Stomach (tissue), 9 donors: ENCODE measurements around the gene ADD2. TPM values are rescaled to one million over a fixed set of nuclear protein-coding genes. Genes with fewer than 3 reads are reported as not detected.

Source experiments
- DNase-seq, 2 donors: peaks; one replicate each; pipeline versions ENCODE4 v3.0.0 to v3.0.0-alpha.2; 2013 to 2019
- H3K27ac ChIP-seq, 5 donors: fragments of 200-600 bp in 4 of 5; sonication (generic) in 4 of 5; one replicate each; pipeline ENCODE4 v1.5.1; 2013 to 2019; ENCODE audit warnings: mild to moderate bottlenecking in 1 of 5, moderate library complexity in 1 of 5
- H3K27me3 ChIP-seq, 3 donors: fragments of 200-600 bp; sonication (generic); one replicate each; pipeline ENCODE4 v1.5.1; 2017 to 2019; ENCODE audit warnings: mixed run types in 1 of 3
- H3K36me3 ChIP-seq, 4 donors: fragments of 200-600 bp; sonication (generic); 1 replicate in 3 of 4; 2 replicates in 1 of 4; pipeline ENCODE4 v1.5.1; 2016 to 2019
- H3K4me1 ChIP-seq, 4 donors: fragments of 200-600 bp; sonication (generic); one replicate each; pipeline ENCODE4 v1.5.1; 2016 to 2019
- H3K4me3 ChIP-seq, 4 donors: fragments of 200-600 bp; sonication (generic) in 3 of 4; one replicate each; pipeline ENCODE4 v1.5.1; 2016 to 2019; ENCODE audit warnings: mild to moderate bottlenecking in 1 of 4
- H3K9me3 ChIP-seq, 4 donors: fragments of 200-600 bp; sonication (generic); one replicate each; pipeline ENCODE4 v1.5.1; 2016 to 2019
- EP300 ChIP-seq: sonication (generic); formaldehyde crosslinking; IDR thresholded peaks from one replicate; pipeline ENCODE4 v1.6.1; 2017; ENCODE audit warnings: antibody characterized with exemption
- POLR2A ChIP-seq, 4 donors: fragments of 450-650 bp; IDR thresholded peaks; one replicate each; pipeline ENCODE4 v1.6.1; 2016; ENCODE audit warnings: antibody characterized with exemption in 4 of 4, control low read depth in 2 of 4, mild to moderate bottlenecking in 1 of 4, moderate library complexity in 1 of 4
- POLR2AphosphoS5 ChIP-seq, 3 donors: sonication (generic); formaldehyde crosslinking; IDR thresholded peaks; one replicate each; pipeline ENCODE4 v1.6.1; 2016; ENCODE audit warnings: antibody characterized with exemption in 3 of 3
- WGBS, 5 donors: extraction: QIAGEN DNeasy Blood & Tissue Kit in 3 of 5; methylation state at CpG; one replicate each; pipeline versions ENCODE4 v1.1.5 to v1.1.7; 2013 to 2018; 5-methylcytosine and 5-hydroxymethylcytosine counted together
- intact Hi-C: fragments of 100-400 bp; cut with DNase I; formaldehyde crosslinking; loops from one replicate; pipeline ENCODE4 v1.15.1; 2023; ENCODE audit warnings: low total_unique reads
- polyA plus RNA-seq, 3 donors: library from polyadenylated mRNA; stranded (reverse); fragments of 200-250 nt; gene quantifications; one replicate each; pipeline ENCODE4 v1.2.3, GENCODE V29; 2013
- total RNA-seq, 5 donors: library from RNA; depleted of rRNA; stranded (reverse); fragments of >200 nt; gene quantifications; one replicate each; pipeline versions ENCODE4 v1.1.0 to v1.2.3, GENCODE V29; 2014 to 2016
- TF ChIP-seq, protein P1 (sequence below), 7 experiments: fragments of 450-650 bp in 4 of 7; fragments of 200-600 bp in 3 of 7; sonication (generic) in 3 of 7; IDR thresholded peaks; one replicate each; pipeline ENCODE4 v1.5.1; 2016 to 2019; ENCODE audit warnings: antibody characterized with exemption in 7 of 7, control low read depth in 2 of 7, mild to moderate bottlenecking in 1 of 7
- donor health status: healthy with polysubstance abuse.
- donor health status: Bipolar disorder and iron deficiency.
- donor health status: healthy.

Gene ADD2
- total and polyA plus RNA-seq, 8 donors: 0.12 to 5.5 (median 1.5) TPM; not detected in 2

DNA sequence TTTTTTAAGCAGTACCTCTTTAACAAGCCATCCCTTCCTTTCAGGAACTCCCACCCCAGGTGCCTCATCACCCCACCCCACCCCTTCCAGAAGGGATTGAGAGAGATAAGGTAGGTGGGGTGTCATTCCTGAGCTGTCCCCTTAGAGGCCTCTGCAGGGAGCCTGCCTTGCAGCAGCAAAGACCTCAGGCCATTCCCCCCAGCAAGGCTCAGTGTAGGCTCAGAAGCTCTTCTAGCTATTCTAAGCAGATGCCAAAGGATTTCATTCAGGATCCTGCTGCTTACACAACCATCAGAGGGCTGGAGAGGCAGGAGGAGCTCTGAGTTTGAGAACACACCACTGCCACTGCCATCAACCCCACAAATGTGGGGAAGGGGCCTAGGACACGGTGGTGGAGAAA is 28.3 kb upstream of the ADD2 start:
- no peaks in the 10 kb centered on the region for H3K36me3 ChIP-seq
- WGBS, 5 donors: 70 to 100% (median 75%) methylated on average over 1 of the region's 1 CpG
- H3K27me3 ChIP-seq: peaks cover 0 to 44% (median 8%) of the 10 kb centered on the region in 3 donors
- DNase-seq: no peak
- H3K4me1 ChIP-seq: no peaks in the 10 kb centered on the region
- no peak overlapping the region for H3K4me3 ChIP-seq
- H3K9me3 ChIP-seq: peaks cover 0 to 24% (median 6%) of the 10 kb centered on the region in 4 donors
- TF ChIP-seq POLR2A (IDR thresholded peaks at IDR 0.05) (no peak), EP300 (no peak), POLR2AphosphoS5 (IDR thresholded peaks at IDR 0.05) (no peak)
- TF ChIP-seq, protein P1, sequence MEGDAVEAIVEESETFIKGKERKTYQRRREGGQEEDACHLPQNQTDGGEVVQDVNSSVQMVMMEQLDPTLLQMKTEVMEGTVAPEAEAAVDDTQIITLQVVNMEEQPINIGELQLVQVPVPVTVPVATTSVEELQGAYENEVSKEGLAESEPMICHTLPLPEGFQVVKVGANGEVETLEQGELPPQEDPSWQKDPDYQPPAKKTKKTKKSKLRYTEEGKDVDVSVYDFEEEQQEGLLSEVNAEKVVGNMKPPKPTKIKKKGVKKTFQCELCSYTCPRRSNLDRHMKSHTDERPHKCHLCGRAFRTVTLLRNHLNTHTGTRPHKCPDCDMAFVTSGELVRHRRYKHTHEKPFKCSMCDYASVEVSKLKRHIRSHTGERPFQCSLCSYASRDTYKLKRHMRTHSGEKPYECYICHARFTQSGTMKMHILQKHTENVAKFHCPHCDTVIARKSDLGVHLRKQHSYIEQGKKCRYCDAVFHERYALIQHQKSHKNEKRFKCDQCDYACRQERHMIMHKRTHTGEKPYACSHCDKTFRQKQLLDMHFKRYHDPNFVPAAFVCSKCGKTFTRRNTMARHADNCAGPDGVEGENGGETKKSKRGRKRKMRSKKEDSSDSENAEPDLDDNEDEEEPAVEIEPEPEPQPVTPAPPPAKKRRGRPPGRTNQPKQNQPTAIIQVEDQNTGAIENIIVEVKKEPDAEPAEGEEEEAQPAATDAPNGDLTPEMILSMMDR (IDR thresholded peaks at IDR 0.05): no peak
- no peak overlapping the region for H3K27ac ChIP-seq
- intact Hi-C loops: no loop called here

DNA sequence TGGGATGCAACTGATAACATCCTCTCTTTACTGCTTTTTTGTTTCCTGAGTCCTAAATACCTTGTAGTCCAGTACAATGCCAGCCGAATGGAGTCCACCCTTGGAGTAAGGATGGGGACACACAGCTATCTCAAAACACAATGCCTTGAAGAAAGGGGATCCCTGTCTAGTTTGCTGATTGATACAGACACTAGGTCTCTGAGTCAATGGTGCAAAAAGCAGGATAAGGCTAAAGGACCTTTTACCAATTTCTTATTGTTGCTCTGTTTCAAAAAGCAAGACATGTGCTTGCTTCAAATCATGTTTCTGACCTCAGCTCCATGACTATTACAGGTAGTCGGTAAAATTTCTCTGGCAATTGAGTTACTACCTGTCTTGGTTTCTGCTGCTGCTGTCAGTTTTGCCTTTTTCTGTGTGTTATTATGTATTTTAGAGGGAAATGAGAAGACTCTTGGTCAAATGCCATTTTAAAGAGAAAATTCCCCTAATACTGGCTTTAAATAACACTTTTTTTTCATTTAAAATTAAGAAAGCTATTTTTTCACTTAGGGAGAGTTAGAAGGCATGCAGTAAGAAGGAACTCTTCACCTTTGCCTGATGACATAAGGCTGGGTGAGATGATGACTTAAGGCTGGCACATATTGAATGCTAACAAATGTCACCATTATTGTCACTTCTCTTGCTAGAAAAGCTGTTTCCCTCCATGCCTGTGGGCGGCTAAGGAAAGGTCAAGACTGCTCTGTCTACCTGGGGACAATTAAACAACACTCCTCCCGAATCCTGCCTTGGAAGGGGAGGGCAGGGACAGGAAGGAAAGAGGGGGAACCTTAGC is 27.4 kb upstream of the ADD2 start:
- H3K9me3 ChIP-seq: peaks cover 0 to 17% (median 3%) of the 10 kb centered on the region in 4 donors
- WGBS, 5 donors: 62 to 68% (median 65%) methylated on average over 4 of the region's 4 CpGs
- H3K27ac ChIP-seq: no peak overlapping the region
- no peak for DNase-seq
- intact Hi-C loops: no loop called here
- peaks cover 3 to 7% (median 6%) of the 10 kb centered on the region in 4 donors for H3K4me1 ChIP-seq
- H3K27me3 ChIP-seq: peaks cover 0 to 52% (median 17%) of the 10 kb centered on the region in 3 donors
- H3K4me3 ChIP-seq: no peak overlapping the region
- no peaks in the 10 kb centered on the region for H3K36me3 ChIP-seq
- TF ChIP-seq, protein P1 (IDR thresholded peaks at IDR 0.05): no peak
- no peak for TF ChIP-seq EP300
- TF ChIP-seq POLR2AphosphoS5 (IDR thresholded peaks at IDR 0.05): no peak
- no peak for TF ChIP-seq POLR2A (IDR thresholded peaks at IDR 0.05)

DNA sequence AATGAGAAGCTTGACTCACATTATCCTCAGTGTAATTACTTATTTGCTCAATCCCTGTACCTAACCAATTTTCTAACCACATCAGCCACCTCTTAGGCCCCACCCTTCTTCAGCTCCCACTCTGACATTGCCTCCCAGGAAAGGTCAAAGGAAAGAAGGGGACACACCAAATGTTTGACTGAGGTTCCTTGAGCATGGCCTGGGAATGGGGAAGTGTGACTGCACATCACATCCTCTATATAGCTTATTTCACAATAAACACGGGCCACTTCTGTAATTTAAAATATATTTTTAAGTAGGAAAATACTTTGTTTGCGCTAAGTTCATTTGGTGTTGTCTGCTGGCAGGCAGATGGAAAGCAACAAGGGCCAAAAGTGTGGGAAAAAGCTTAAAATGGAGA is 25.4 kb upstream of the ADD2 start:
- no peak overlapping the region for H3K27ac ChIP-seq
- DNase-seq: no peak
- H3K4me3 ChIP-seq: no peak overlapping the region
- peaks cover 11 to 19% (median 15%) of the 10 kb centered on the region in 4 donors for H3K4me1 ChIP-seq
- intact Hi-C loops: no loop called here
- WGBS, 5 donors: 71 to 80% (median 77%) methylated on average over 2 of the region's 2 CpGs
- TF ChIP-seq EP300 (no peak), POLR2A (IDR thresholded peaks at IDR 0.05) (no peak), POLR2AphosphoS5 (IDR thresholded peaks at IDR 0.05) (no peak)
- TF ChIP-seq, protein P1 (IDR thresholded peaks at IDR 0.05): no peak
- peaks cover 0 to 72% (median 30%) of the 10 kb centered on the region in 3 donors for H3K27me3 ChIP-seq
- H3K9me3 ChIP-seq: no peaks in the 10 kb centered on the region
- no peaks in the 10 kb centered on the region for H3K36me3 ChIP-seq

DNA sequence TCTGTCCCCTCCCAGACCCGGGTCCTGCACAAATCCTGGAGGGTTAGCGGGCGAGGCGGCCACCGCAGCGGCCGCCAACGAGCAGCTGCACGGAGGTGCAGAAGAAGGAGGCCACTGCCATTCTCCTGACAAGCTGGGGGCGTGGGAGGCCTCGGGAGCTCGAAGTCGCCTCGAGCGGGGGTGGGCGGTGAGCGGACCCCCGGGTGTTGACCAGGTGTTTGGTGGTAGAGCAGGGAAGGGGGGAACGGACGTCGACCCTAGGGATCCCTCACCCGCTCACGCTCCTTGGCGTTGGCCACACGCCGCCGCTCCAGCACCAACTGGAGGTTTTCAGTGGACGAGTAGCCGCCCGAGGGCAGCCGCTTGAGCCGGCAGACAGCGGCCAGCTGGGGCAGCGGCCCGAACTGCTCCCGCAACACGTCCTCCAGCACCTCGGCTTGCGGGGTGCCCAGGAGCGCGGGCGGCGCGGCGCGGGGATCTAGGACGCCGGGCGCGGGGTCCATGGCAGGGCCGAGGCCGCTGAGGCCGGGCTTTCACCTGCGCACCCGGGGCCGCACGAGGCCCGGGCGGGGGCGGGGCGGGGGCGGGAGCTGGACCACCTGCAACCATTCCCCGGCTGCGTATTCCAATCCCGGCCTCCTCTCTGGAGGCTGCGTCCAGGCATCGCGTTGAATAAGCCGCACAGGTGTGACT is 22.3 kb upstream of the ADD2 start, which contains the start of gene FIGLA:
TSS of gene FIGLA (minus strand) at position 508 of the 693 bp plus-strand sequence. CDS start at position 503, 5 bp downstream.
- Histone ChIP-seq H3K27ac (no peak within 1 kb of the TSS), H3K4me3 (peak within 1 kb of the TSS; percentile 29 to 43 (median 35)), H3K4me1 (peaks cover 11 to 19% (median 15%) of the 10 kb centered on the region in 4 donors), H3K9me3 (no peaks in the 10 kb centered on the region), H3K36me3 (no peaks in the 10 kb centered on the region), H3K27me3 (peaks cover 0 to 90% (median 38%) of the 10 kb centered on the region in 3 donors)
- no peak for TF ChIP-seq EP300
- TF ChIP-seq, protein P1 (IDR thresholded peaks at IDR 0.05): no peak
- no peak for TF ChIP-seq POLR2AphosphoS5 (IDR thresholded peaks at IDR 0.05)
- TF ChIP-seq POLR2A (IDR thresholded peaks at IDR 0.05): no peak
- 1 to 7% (median 6%) methylated on average over 34 to 69 of the region's 69 CpGs for WGBS, 5 donors
- peak in 1 of 2 donors; percentile 24 for DNase-seq
- intact Hi-C loops: no loop called here
